B cell (primary cell): ENCODE data around the gene FAM120A. TPM values are rescaled to one million over a fixed set of nuclear protein-coding genes. Genes with fewer than 3 reads are reported as not detected.

Source experiments
- ATAC-seq: fragments of 200-7000 bp; cut with Tn5 transposase; one replicate; pipeline ENCODE4 v1.10.0; 2021; ENCODE audit warnings: low read depth, mild to moderate bottlenecking, moderate number of reproducible peaks, moderate library complexity
- CTCF ChIA-PET: fragments of 350-600 bp; sonication (Branson Sonifier 250); formaldehyde crosslinking; loops from one replicate; lab custom pipeline; 2021; ENCODE audit warnings: antibody characterized with exemption, inconsistent platforms; lab: Charles Lee
- POLR2A ChIA-PET: fragments of 350-600 bp; sonication (Branson Sonifier 250); formaldehyde crosslinking; loops from one replicate; lab custom pipeline; 2021; ENCODE audit warnings: antibody characterized with exemption; lab: Charles Lee
- DNase-seq: peaks from one replicate; pipeline ENCODE4 v3.0.0; 2013
- H2AFZ ChIP-seq: 2 replicates; pipeline ENCODE4 v1.6.1; 2012; ENCODE audit warnings: mild to moderate bottlenecking, low read depth, low read length; ENCODE audit not compliant: insufficient read depth, poor library complexity, severe bottlenecking
- H3K27ac ChIP-seq, 2 donors: 1 replicate in 1 of 2; 2 replicates in 1 of 2; pipeline ENCODE4 v1.5.1; 2012 to 2013; ENCODE audit warnings: low read length in 2 of 2, mild to moderate bottlenecking in 2 of 2, moderate library complexity in 1 of 2
- H3K27me3 ChIP-seq, 4 experiments: fragments of 200-600 bp in 1 of 4; sonication (generic) in 1 of 4; replicated peaks in 1 of 4; 1 replicate in 2 of 4; 2 replicates in 2 of 4; pipeline versions ENCODE4 v1.6.1 to v1.7.0; 2013 to 2016; ENCODE audit warnings: low read length in 3 of 4, mild to moderate bottlenecking in 2 of 4, mixed read lengths in 1 of 4, moderate library complexity in 1 of 4; ENCODE audit not compliant: insufficient read depth in 4 of 4, control insufficient read depth in 3 of 4; ENCODE audit errors: control extremely low read depth in 1 of 4
- H3K36me3 ChIP-seq, 2 experiments: replicated peaks in 1 of 2; 1 replicate in 1 of 2; 2 replicates in 1 of 2; pipeline versions ENCODE4 v1.6.1 to v1.7.1; 2013; ENCODE audit warnings: low read length in 1 of 2; ENCODE audit not compliant: insufficient read depth in 2 of 2, control insufficient read depth in 1 of 2; ENCODE audit errors: control extremely low read depth in 1 of 2, extremely low read depth in 1 of 2
- H3K4me1 ChIP-seq, 2 donors: fragments of 200-600 bp in 1 of 2; sonication (generic) in 1 of 2; 1 replicate in 1 of 2; 2 replicates in 1 of 2; pipeline versions ENCODE4 v1.5.1 to v1.6.1; 2013 to 2017; ENCODE audit warnings: low read length in 2 of 2; ENCODE audit not compliant: control insufficient read depth in 2 of 2, insufficient read depth in 2 of 2
- H3K4me2 ChIP-seq: replicated peaks from 2 replicates; pipeline ENCODE3; 2012; ENCODE audit warnings: mild to moderate bottlenecking, low read depth, low read length; ENCODE audit not compliant: poor library complexity, severe bottlenecking
- H3K4me3 ChIP-seq, 5 experiments: fragments of 200-600 bp in 1 of 5; sonication (generic) in 1 of 5; 1 replicate in 3 of 5; 2 replicates in 2 of 5; pipeline versions ENCODE4 v1.5.1 to v1.7.0; 2011 to 2016; ENCODE audit warnings: low read length in 4 of 5, mild to moderate bottlenecking in 4 of 5, low read depth in 2 of 5, control low read depth in 1 of 5, moderate library complexity in 1 of 5; ENCODE audit not compliant: insufficient read depth in 1 of 5; ENCODE audit errors: control extremely low read depth in 1 of 5, extremely low read depth in 1 of 5
- H3K79me2 ChIP-seq: fragments of 200-600 bp; sonication (generic); one replicate; pipeline ENCODE4 v1.6.0; 2016; ENCODE audit warnings: low read length; ENCODE audit not compliant: control insufficient read depth, insufficient read depth
- H3K9ac ChIP-seq: fragments of 200-600 bp; sonication (generic); 2 replicates; pipeline ENCODE4 v1.6.1; 2017; ENCODE audit warnings: mild to moderate bottlenecking, low read length, moderate library complexity
- H3K9me3 ChIP-seq, 3 donors: one replicate each; pipeline versions ENCODE4 v1.6.1 to v1.7.1; 2013; ENCODE audit warnings: low read length in 2 of 3; ENCODE audit not compliant: control insufficient read depth in 2 of 3, insufficient read depth in 1 of 3; ENCODE audit errors: control extremely low read depth in 1 of 3
- H4K20me1 ChIP-seq: 2 replicates; pipeline ENCODE4 v1.6.0; 2012; ENCODE audit warnings: mild to moderate bottlenecking, low read length; ENCODE audit not compliant: insufficient read depth, control insufficient read depth, poor library complexity, severe bottlenecking
- H3K27ac Mint-ChIP-seq: one replicate; pipeline ENCODE4 v1.8.0; 2021; ENCODE audit warnings: mixed read lengths
- H3K27me3 Mint-ChIP-seq: one replicate; pipeline ENCODE4 v1.8.0; 2021; ENCODE audit warnings: mixed read lengths
- H3K4me1 Mint-ChIP-seq: one replicate; pipeline ENCODE4 v1.8.0; 2021; ENCODE audit warnings: mixed read lengths
- H3K4me3 Mint-ChIP-seq: one replicate; pipeline ENCODE4 v1.8.0; 2021; ENCODE audit warnings: mixed read lengths
- H3K9me3 Mint-ChIP-seq: one replicate; pipeline ENCODE4 v1.8.0; 2022; ENCODE audit warnings: mixed read lengths; ENCODE audit not compliant: insufficient read depth
- EZH2 ChIP-seq: IDR thresholded peaks from 2 replicates; pipeline ENCODE4 v1.6.1; 2012; ENCODE audit warnings: borderline replicate concordance, low read depth, mild to moderate bottlenecking, moderate library complexity, low read length; ENCODE audit not compliant: insufficient read depth, poor library complexity, severe bottlenecking
- WGBS: methylation state at CpG from one replicate; pipeline ENCODE4 v1.1.5; 2013; ENCODE audit warnings: missing lambda C conversion rate; ENCODE audit not compliant: insufficient coverage; 5-methylcytosine and 5-hydroxymethylcytosine counted together
- intact Hi-C: fragments of 100-400 bp; cut with micrococcal nuclease; formaldehyde crosslinking; loops from one replicate; pipeline ENCODE4 v1.10.0; 2022
- polyA plus RNA-seq: library from polyadenylated mRNA; depleted of rRNA; stranded (reverse); fragments of >200 nt; gene quantifications from 2 replicates; pipeline ENCODE4 v1.2.3, GENCODE V29; 2012
- total RNA-seq, 2 donors: library from RNA; stranded (reverse); fragments of 120-200 nt in 1 of 2; gene quantifications; 1 replicate in 1 of 2; 2 replicates in 1 of 2; pipeline versions ENCODE4 v1.2.3 to v1.2.4, GENCODE V29; 2013 to 2022
- TF ChIP-seq, protein P1 (sequence below): fragments of 200-600 bp; IDR thresholded peaks from one replicate; pipeline ENCODE4 v1.8.0; 2022; ENCODE audit warnings: antibody characterized with exemption, mild to moderate bottlenecking

The FAM120A gene
- total and polyA plus RNA-seq, 2 donors (not counting 1 experiment from before 2014, with no cell fraction given): 48.4 to 105 TPM

DNA sequence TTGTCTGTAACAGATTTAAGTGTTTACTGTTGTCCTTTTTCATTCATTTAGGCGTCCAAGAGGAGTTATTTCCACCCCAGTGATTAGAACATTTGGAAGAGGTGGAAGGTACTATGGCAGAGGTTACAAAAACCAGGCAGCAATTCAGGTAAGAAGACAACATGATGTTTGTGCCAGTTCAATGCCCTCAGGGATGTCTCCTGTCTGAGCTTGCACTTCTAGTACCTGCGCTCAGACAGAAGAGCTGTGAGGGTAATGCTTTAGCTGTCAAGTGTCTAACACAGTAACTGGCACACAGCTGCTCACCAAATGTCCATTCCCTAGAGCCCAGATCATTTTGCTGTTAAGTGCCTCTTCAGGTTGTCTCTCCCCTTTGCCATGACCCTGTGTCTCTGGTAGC lies 110.7 kb downstream of the FAM120A start:
- DNase-seq: no peak
- H3K4me3 ChIP-seq: no peak overlapping the region
- CTCF ChIA-PET: interaction anchor here (1.5 kb wide), 1 partner anchor 12 kb away, joined by 4 read pairs; no protein-coding TSS in a partner anchor
- Mint-ChIP-seq H3K4me3 (no peak overlapping the region), H3K27me3 (no peaks in the 10 kb centered on the region), H3K27ac (no peak overlapping the region), H3K4me1 (peaks cover 10% of the 10 kb centered on the region), H3K9me3 (no peaks in the 10 kb centered on the region)
- no peaks in the 10 kb centered on the region for H3K79me2 ChIP-seq
- no peak overlapping the region for H2AFZ ChIP-seq
- H3K9ac ChIP-seq: no peak overlapping the region
- no peak overlapping the region for H3K27ac ChIP-seq
- H3K9me3 ChIP-seq: no peaks in the 10 kb centered on the region
- 92% methylated on average over 2 of the region's 2 CpGs for WGBS
- H3K36me3 ChIP-seq: peaks cover 21 to 57% of the 10 kb centered on the region in 2 experiments
- TF ChIP-seq, protein P1, sequence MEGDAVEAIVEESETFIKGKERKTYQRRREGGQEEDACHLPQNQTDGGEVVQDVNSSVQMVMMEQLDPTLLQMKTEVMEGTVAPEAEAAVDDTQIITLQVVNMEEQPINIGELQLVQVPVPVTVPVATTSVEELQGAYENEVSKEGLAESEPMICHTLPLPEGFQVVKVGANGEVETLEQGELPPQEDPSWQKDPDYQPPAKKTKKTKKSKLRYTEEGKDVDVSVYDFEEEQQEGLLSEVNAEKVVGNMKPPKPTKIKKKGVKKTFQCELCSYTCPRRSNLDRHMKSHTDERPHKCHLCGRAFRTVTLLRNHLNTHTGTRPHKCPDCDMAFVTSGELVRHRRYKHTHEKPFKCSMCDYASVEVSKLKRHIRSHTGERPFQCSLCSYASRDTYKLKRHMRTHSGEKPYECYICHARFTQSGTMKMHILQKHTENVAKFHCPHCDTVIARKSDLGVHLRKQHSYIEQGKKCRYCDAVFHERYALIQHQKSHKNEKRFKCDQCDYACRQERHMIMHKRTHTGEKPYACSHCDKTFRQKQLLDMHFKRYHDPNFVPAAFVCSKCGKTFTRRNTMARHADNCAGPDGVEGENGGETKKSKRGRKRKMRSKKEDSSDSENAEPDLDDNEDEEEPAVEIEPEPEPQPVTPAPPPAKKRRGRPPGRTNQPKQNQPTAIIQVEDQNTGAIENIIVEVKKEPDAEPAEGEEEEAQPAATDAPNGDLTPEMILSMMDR: no peak
- TF ChIP-seq EZH2: no peak
- H3K4me2 ChIP-seq: no peak overlapping the region
- peaks cover 6 to 8% of the 10 kb centered on the region in 2 donors for H3K4me1 ChIP-seq
- H4K20me1 ChIP-seq: no peaks in the 10 kb centered on the region
- H3K27me3 ChIP-seq: no peaks in the 10 kb centered on the region
- intact Hi-C loops: loop anchor here (10.0 kb wide), 3 partner anchors 427 to 1447 kb away; partner anchors contain the start of genes NINJ1 and SPTLC1
- POLR2A ChIA-PET: no interaction called here
- no peak for ATAC-seq

- no peak overlapping the region for H3K27ac Mint-ChIP-seq
- TF ChIP-seq, protein P1: no peak
- TF ChIP-seq EZH2: no peak
- no peaks in the 10 kb centered on the region for H3K27me3 ChIP-seq
These were observed 113.6 kb downstream of the FAM120A start for GRCh38 chr9:93565089-93565488.

More at GRCh38 chr9:93565089-93565488, 113.6 kb downstream of the FAM120A start:
- Histone ChIP-seq H3K4me2 (no peak overlapping the region), H3K36me3 (peaks cover 13 to 30% of the 10 kb centered on the region in 2 experiments), H3K9ac (no peak overlapping the region), H3K79me2 (peaks cover 8% of the 10 kb centered on the region), H3K9me3 (no peaks in the 10 kb centered on the region), H2AFZ (no peak overlapping the region), H3K4me1 (peaks cover 21 to 24% of the 10 kb centered on the region in 2 donors), H4K20me1 (no peaks in the 10 kb centered on the region), H3K4me3 (no peak overlapping the region), H3K27ac (no peak overlapping the region)
- DNase-seq (no peak), ATAC-seq (no peak)
- CTCF ChIA-PET: interaction anchor here (1.0 to 2.5 kb wide), 6 partner anchors 8 to 401 kb away, joined by 3 to 17 read pairs (median 8); partner anchors contain the start of gene FAM120AOS
- H3K4me3 Mint-ChIP-seq: no peak overlapping the region
- intact Hi-C loops: loop anchor here (5.0 to 10.0 kb wide), 5 partner anchors 430 to 1450 kb away; partner anchors contain the start of genes NINJ1, SPTLC1 and SUSD3
- WGBS: no CpG with 5 or more reads among the region's 4 CpGs
- H3K27me3 Mint-ChIP-seq: no peaks in the 10 kb centered on the region
- POLR2A ChIA-PET: no interaction called here
- peaks cover 26% of the 10 kb centered on the region for H3K4me1 Mint-ChIP-seq
- no peaks in the 10 kb centered on the region for H3K9me3 Mint-ChIP-seq
